Activated naive CD4-positive, alpha-beta T cell treated with anti-CD3 and anti-CD28 coated beads, Interleukin-2, amount 50 U/mL, for 72 hours (primary cell): Measurements from ENCODE around the gene FALEC. TPM values are rescaled to one million over a fixed set of nuclear protein-coding genes. Genes with fewer than 3 reads are reported as not detected.
"Not testable (repeated sequence)": the region's sequence is repeated elsewhere in the genome, so short reads cannot be mapped to it uniquely, and the experiment has no call there.

Experiments
- ATAC-seq, 2 donors: fragments of 150-1000 bp; cut with Tn5 transposase; 2 replicates each; pipeline ENCODE4 v1.10.0; 2021; ENCODE audit warnings: mild to moderate bottlenecking in 2 of 2, moderate library complexity in 2 of 2
- DNase-seq, 2 donors: peaks; one replicate each; pipeline ENCODE4 v3.0.0; 2021 to 2022; ENCODE audit warnings: low spot score in 2 of 2
- H3K27ac Mint-ChIP-seq, 2 donors: one replicate each; pipeline ENCODE4 v1.8.0; 2022; ENCODE audit warnings: mild to moderate bottlenecking in 2 of 2, mixed read lengths in 2 of 2
- H3K36me3 Mint-ChIP-seq, 2 donors: one replicate each; pipeline ENCODE4 v1.8.0; 2022; ENCODE audit warnings: mixed read lengths in 2 of 2
- H3K9me3 Mint-ChIP-seq, 2 donors: one replicate each; pipeline ENCODE4 v1.8.0; 2022; ENCODE audit warnings: mixed read lengths in 2 of 2
- total RNA-seq, 2 donors: library from RNA; stranded (reverse); gene quantifications; one replicate each; pipeline ENCODE4 v1.2.3, GENCODE V29; 2022

Gene FALEC
- total RNA-seq, 2 donors from 2014 or later = 0.66 to 0.89 TPM

DNA sequence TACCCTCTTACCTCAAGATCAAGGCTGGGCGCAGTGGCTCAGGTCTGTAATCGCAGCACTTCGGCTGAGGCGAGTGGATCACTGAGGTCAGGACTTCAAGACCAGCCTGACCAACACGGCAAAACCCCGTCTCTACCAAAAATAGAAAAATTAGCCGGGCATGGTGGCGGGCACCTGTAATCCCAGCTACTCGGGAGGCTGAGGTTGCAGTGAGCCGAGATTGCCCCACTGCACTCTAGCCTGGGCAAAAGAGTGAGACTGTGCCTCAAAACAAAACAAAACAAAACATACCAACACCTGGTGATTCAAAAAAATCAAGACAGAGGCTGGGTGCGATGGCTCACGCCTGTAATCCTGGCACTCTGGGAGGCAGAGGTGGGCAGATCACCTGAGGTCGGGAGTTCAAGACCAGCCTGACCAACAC lies 58.1 kb downstream of the FALEC start:
- Mint-ChIP-seq H3K27ac (peak overlapping the region; percentile 96 to 99), H3K36me3 (peaks cover 55 to 80% of the 10 kb centered on the region in 2 donors)
- peak in 1 of 2 donors; percentile 30 for DNase-seq
- H3K9me3 Mint-ChIP-seq = not testable (repeated sequence)
- ATAC-seq = peak in 1 of 2 donors; percentile 10

DNA sequence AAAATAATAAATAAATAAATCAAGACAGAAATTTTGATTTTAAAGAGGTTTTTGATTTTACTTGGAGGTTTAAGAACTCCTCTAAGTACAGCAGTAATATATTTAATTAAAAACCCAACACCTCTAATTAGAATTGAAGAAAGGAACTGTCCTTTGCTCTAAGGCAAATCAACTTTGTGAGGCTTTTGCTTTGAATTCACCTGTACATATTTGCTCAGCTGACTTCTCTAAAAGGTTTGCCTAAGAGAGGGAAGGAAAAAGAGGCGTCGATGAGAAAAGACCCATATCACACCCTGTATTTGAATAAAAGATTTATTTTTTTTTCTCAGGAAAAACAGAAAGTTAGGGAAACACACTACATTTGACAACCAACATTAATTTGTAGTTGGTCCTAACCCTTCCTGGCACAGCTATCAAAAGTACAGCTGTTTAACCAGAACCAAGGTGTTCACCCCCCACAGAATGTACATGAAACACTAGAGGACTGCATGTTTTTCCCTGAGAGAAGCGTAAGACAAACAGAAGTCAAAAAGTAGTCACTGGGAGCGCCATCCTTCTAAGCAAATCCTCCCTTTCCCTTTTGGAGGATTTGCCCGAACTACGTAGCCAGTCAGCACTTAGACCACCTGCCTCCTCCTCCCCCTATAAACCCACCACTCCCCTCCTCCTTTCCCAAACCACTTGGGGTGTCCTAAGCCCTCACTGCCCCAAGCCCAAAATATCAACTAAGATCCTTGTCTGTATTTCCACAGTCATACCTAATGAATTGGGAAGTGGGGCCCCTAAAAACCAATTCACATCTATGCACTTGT lies 58.9 kb downstream of the FALEC start:
- Mint-ChIP-seq H3K27ac (peak overlapping the region; percentile 96 to 99), H3K9me3 (no peaks in the 10 kb centered on the region), H3K36me3 (peaks cover 60 to 87% of the 10 kb centered on the region in 2 donors)
- no peak for DNase-seq
- no peak for ATAC-seq

DNA sequence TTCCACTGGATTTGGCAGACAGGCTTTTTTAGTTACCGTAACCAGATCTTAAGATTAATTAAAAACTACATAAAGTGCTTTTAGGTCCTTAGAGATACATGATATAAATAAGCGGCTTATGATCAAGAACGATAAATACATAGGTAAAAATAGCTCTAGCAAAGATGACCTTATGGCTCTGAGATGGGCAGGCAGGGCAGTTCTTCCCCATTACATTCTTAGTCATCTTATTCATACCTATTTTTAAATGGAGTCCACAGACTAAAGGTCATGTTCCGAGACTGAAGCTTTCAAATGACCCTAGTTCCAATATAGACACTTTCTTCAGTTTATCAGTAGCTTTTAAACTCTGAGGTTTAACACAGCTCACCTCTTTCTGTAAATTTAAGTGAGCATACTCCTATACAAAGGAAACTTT lies 59.5 kb downstream of the FALEC start:
- Mint-ChIP-seq H3K27ac (peak overlapping the region; percentile 96 to 99), H3K36me3 (peaks cover 60 to 86% of the 10 kb centered on the region in 2 donors), H3K9me3 (no peaks in the 10 kb centered on the region)
- DNase-seq (no peak), ATAC-seq (peak in 1 of 2 donors; percentile 4)

DNA sequence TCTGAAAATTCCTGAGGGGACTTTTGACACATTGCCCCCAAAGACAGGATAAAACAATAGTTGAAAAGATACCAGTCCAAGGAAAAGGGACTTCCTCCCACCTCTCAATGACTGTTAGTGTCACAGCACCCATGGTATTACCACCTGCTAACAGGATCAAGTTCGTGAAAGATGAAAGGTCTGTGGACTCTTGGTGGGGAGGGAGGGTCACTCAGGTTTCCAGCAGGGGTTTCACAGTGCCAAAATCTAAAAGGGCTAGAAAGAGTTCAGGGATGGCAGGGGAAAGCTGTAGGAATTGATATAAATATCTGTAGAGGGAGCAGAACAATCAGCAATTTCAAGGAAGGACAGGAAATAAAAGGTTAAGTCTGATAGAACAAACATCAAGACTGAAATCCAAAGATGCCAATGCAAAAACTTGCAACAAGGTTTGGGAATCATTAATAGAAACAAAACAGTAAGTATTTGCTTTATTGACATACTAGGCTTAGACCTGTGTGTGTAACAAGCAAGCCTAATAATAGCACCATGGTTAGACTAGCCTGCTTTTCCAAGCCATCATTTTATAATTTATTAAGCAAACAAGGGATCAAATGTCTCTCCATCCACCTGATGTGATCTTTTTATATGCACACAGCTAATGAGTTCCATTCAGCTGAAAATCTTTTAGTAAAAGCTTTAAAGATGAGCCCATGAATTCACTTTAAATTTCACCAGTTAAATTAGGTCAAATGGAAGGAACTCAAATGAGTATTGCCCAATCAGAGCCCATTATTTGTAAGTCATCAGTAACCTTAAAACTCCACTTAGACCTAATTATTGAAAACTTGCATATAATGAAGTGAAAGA lies 60.2 kb downstream of the FALEC start:
- Mint-ChIP-seq H3K9me3 (no peaks in the 10 kb centered on the region), H3K27ac (peak overlapping the region; percentile 96 to 99), H3K36me3 (peaks cover 60 to 83% of the 10 kb centered on the region in 2 donors)
- ATAC-seq = no peak
- DNase-seq = no peak

DNA sequence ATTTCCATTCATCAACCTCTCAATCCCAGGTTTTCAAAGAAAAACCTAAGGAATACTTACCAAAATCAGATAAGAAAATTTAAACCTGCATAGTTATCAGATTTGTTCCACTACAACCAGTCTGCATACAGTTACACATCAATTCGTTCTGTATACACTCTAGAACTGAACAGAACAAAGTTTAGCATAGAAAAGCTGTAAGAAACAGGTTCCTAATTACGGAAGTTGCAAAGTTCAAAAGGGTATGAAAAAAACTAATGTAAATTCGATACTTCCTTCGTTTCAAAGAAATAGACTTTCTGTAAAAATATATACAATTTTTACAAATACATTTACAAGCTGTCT lies 60.8 kb downstream of the FALEC start:
- no peak for ATAC-seq
- Mint-ChIP-seq H3K36me3 (peaks cover 60 to 77% of the 10 kb centered on the region in 2 donors), H3K9me3 (no peaks in the 10 kb centered on the region), H3K27ac (peak overlapping the region; percentile 96 to 99)
- DNase-seq = no peak

DNA sequence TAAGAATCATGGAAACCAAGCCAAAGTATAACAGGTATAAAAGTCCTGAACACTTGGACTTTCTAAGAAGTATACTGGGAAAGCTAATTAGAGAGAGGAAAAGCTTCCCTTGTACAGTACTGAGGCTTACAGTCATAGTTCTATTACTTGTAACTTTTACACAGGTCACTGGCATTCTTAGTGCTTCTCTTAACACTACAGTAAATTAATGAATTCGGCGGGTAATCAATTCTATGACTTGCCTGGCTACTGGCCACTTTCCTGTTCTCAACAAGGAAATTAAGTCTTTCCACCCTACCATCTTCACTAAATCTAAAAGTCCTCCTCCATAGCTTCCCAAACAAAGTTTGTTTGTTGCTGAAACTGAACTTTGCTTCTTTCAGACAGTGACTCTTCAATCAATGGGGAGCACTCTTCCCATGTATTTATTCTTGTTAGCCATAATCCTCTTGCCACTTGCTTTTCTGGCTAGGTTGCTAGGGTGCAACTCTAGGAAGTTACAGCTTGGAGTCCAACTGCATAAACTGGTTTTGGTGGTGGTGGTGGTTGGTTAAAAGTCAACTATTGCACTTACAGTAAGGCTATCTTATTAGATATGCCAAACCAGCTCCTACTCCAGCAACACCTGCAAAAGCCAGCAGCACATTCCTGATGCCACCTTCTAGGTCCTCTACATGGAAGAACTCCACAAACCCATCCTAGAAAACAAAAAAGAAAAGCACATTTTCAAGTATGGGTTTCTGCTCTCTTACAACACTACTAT lies 61.4 kb downstream of the FALEC start:
- H3K9me3 Mint-ChIP-seq = no peaks in the 10 kb centered on the region

DNA sequence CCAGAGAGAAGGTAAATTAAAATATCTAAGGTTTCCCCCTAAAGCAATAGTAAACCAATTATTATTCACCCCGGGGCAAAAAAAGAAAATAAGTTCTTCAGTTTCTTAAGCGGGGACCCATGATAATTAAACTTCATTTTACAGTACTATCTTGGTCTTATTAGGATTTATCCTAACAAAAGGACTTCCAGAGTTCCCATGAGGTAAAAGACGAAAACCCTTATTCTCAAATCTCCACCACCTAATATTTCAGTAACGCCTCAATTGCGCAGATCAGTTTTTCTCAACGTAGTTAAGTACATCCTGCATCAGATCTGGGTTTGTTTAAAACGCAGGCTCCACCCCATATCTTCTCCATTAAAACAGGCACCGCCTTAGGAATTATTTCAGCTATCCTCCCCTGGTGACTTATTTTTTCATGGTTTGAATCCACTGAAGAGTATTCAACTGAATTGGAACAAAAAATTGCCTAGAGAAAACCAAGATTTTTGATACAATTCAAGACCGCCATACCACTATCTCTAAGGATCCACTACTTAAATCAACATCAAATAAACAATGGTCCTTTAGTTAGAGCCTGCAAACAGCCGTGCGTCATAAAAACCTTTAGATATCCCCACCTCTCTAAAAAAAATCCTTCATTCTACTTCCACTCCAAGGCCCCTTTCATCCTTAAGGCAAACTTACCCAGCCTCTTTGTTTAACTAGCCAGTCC lies 62.2 kb downstream of the FALEC start:
- H3K27ac Mint-ChIP-seq = peak overlapping the region; percentile 96 to 99
- no peak for ATAC-seq
- peaks cover 55 to 76% of the 10 kb centered on the region in 2 donors for H3K36me3 Mint-ChIP-seq
- H3K9me3 Mint-ChIP-seq = peaks cover 0 to 4% of the 10 kb centered on the region in 2 donors
- no peak for DNase-seq

More for the DNA sequence above, 61.4 kb downstream of the FALEC start:
- Mint-ChIP-seq H3K27ac (peak overlapping the region; percentile 96 to 99), H3K36me3 (peaks cover 60 to 76% of the 10 kb centered on the region in 2 donors)
- DNase-seq = no peak
- ATAC-seq = no peak

DNA sequence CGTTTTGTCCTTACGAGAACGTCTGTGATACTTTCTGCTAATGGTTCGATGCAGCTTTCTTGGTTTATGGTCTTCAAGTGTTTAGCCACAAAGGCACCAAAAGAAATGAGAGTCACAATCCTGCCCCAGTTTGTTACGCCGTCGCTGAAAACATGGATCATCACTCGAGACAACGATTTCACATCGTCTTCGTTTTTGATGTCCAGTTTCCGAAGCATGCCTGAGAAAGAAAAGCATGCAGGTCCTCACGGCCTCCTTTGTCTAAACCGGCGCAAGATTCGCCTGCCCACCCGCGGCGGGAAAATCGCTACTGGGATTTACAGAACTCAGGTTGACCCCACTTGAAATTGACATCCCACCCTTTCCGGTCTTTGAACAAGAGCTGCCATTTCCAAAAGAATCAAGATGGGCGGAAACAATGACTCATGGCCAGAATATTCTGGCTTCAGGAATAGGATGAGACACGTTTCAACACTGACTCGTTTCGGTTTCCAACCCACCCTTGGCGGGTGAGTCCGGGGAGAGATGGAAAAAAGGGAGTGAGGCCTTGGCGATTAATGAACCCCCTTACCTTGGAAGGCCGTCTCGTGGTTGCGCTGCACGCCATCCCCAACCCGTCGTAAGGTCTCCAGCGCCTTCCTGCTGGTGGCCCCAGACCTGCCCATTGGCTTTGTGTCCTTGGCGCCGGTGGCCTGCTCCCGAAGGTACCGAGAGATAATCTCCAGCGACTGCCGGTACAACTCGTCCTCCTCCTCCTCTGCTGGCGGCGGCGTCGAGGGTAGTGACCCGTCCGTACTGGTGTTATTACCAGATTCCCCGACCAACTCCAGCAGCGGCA lies 62.9 kb downstream of the FALEC start:
- H3K36me3 Mint-ChIP-seq = peaks cover 54 to 68% of the 10 kb centered on the region in 2 donors
- DNase-seq = peak; percentile 63 to 79
- H3K9me3 Mint-ChIP-seq = peaks cover 0 to 4% of the 10 kb centered on the region in 2 donors
- peak; percentile 11 to 38 for ATAC-seq
- peak overlapping the region; percentile 96 to 99 for H3K27ac Mint-ChIP-seq

DNA sequence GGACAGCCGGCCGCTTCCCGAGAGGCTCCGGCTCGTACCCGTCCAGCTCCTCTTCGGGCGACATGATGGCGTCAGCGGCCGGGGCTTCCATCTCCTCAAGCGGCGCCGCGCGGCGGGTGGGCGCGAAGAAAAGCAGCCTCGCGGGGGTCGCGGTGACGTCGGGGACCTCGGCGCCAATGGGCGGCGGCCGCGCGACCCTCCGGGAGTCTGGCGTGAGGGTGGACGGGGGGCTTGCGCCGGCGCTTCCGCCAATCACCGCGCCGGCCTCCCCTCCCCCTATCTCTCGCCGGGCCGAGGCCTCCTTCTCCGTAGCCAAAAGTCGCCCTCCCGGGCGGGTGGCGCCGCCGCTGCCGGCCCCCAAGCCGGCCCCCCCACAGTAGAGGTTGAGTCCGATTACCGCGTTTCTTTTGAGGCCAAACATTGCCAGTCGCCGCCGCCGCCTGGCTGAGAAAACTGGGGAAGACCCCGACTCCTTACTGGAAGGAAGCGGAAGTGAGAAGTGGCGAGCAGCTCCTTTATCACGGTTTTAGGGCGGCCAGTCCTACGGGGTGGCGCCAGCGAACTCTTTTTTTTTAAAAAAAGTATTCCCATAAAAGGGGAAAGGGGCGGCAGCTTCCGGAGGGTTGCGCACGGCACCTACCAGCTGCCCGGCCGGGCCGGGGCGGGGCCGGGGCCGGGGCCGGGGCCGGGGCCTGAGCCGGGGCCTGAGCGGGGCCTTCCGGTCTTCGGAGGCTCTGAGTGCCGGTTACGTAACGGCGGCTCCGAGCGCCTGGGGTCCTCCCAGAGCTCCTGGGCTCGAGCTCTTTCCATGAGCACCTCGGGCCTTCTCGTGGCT lies 63.8 kb downstream of the FALEC start, which contains the start of gene MCL1:
Gene MCL1 (minus strand): TSS at position 501 of the 835 bp plus-strand sequence. CDS start 80 bp downstream, at position 421.
- Mint-ChIP-seq H3K27ac (peak within 1 kb of the TSS; percentile 99), H3K36me3 (peaks cover 49 to 60% of the 10 kb centered on the region in 2 donors)
- DNase-seq = peak; percentile 87 to 94

DNA sequence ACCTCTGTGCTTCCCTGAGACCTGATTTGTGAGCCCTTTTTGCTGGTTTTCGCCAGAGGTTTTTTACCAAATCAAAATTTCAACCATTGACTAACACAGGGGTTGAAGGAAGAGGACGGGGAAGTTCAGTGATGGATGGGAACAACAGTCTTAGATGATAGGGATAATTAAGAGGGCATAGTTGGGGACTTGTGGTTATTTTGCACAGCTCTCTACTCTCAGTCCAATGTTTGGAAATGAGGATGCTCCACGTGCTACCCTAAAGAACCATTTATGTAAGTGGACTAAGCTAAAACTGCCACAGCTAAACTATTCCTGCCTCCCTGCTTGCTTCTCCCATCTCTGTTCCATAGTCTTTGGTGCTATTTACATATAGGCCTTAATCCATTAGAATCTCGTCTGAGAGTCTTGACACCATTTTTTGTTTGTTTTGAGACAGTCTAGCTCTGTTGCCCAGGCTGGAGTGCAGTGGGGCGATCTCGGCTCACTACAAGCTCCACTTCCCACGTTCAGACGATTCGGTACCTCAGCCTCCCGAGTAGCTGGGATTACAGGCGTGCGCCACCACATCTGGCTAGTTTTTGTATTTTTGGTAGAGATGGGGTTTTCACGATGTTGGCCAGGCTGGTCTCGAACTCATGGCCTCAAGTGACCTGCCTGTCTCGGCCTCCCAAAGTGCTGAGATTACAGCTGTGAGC lies 64.5 kb downstream of the FALEC start:
- Mint-ChIP-seq H3K27ac (peak overlapping the region; percentile 83 to 99), H3K36me3 (peaks cover 41 to 52% of the 10 kb centered on the region in 2 donors), H3K9me3 (peaks cover 0 to 4% of the 10 kb centered on the region in 2 donors)
- ATAC-seq (peak; percentile 0 to 3), DNase-seq (no peak)

More for the DNA sequence above, 63.8 kb downstream of the FALEC start, which contains the start of gene MCL1:
- ATAC-seq = peak; percentile 80 to 88
- H3K9me3 Mint-ChIP-seq = peaks cover 0 to 4% of the 10 kb centered on the region in 2 donors

DNA sequence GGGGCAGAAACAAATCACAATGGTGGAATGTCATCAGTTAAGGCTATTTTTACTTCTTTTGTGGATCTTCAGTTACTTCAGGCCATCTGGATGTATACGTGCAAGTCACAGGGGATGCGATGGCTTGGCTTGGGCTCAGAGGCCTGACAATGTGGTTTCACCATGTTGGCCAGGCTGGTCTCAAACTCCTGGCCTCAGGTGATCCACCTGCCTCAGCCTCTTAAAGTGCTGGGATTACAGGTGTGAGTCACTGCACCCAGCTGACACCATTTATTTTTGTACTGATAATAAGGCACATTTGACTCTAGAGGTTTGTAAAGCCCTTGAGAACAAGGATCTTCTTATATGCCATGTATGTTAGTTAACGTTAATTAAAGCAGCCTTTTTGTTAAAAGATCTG lies 65.4 kb downstream of the FALEC start:
- DNase-seq, ATAC-seq, H3K9me3 Mint-ChIP-seq: not testable (repeated sequence)
- peak overlapping the region; percentile 83 to 99 for H3K27ac Mint-ChIP-seq
- H3K36me3 Mint-ChIP-seq = peaks cover 32 to 43% of the 10 kb centered on the region in 2 donors

DNA sequence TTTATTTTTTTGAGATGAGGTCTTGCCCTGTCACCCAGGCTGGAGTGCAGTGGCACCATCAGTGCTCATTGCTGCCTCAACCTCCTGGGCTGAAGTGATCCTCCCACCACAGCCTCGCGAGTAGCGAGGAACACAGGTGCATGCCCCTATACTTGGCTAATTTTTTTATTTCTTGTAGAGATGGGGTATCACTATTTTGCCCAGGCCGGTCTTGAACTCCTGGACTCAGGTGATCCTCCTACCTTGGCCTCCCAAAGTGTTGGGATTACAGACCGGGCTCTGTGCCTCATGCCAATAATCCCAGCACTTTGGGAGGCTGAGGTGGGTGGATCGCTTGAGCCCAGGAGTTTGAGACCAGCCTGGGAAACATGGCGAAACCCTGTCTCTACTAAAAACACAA lies 65.9 kb downstream of the FALEC start:
- DNase-seq, ATAC-seq, H3K9me3 Mint-ChIP-seq, H3K27ac Mint-ChIP-seq: not testable (repeated sequence)
- H3K36me3 Mint-ChIP-seq = peaks cover 27 to 38% of the 10 kb centered on the region in 2 donors

DNA sequence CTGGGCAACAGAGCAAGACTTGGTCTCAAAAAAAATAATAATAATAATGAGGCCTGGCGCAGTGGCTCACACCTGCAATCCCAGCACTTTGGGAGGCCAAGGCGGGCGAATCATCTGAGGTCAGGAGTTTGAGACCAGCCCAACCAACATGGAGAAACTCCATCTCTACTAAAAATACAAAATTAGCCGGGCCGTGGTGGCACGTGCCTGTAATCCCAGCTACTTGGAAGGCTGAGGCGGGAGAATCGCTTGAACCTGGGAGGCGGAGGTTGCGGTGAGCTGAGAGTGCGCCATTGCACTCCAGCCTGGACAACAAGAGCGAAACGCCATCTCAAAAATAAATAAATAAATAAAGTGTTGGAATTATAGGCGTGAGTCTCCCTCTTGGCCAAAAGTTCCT lies 66.4 kb downstream of the FALEC start:
- H3K9me3 Mint-ChIP-seq, ATAC-seq, H3K27ac Mint-ChIP-seq, DNase-seq: not testable (repeated sequence)
- H3K36me3 Mint-ChIP-seq = peaks cover 22 to 33% of the 10 kb centered on the region in 2 donors

DNA sequence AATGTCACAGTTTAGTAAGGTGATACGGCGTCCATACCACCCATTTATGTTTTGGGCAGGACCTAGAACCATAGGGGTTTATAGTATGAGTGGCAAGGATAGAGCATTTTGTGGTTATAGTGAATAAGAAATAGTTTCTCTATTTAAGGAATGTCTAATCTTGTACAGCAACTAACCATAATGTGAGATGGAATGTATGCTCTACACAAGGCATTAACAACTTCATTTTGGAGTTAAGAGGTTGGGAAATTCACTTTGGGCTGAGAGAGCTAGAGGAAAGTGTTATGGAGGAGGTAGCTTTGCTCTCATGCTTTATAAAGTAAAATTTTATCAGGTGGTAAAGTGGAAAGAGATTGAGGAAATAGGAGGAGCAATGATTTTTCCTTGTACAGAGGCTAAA lies 66.8 kb downstream of the FALEC start:
- H3K36me3 Mint-ChIP-seq = peaks cover 18 to 29% of the 10 kb centered on the region in 2 donors
- H3K9me3 Mint-ChIP-seq = peaks cover 0 to 4% of the 10 kb centered on the region in 2 donors
- no peak overlapping the region for H3K27ac Mint-ChIP-seq
- ATAC-seq = no peak
- no peak for DNase-seq
